ENCODE data around the gene BAIAP2L1. TPM values are rescaled to one million over a fixed set of nuclear protein-coding genes. Genes with fewer than 3 reads are reported as not detected.

The BAIAP2L1 gene
- total RNA-seq, 1 donor from 2014 or later = 35.1 TPM

DNA sequence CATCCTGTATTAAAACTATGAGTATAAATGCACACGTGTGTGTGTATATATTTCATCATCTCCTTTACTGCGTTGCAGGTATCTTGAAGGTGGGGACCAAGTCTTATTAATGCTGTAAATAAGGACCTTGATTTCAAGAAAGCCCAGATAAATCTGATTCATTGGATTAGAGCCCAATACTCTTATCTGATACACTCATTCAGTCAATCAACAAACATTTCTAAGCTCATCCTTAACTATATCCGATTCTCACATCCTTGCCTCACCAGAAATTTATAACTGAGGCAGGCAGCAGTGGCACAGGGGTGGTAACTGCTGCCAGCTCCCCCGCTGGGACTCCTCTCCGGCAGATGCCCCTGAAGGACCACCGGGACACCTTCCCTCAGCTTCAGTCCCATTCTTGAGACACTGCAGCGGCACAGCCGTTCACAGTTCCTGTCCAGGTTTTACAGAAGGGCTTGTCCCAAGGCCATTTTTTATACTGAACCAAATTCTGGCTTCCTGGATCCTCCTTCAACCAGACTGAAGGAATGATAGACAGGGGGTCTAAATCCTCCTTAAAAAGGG, 65.4 kb downstream of the BAIAP2L1 start:
- Histone ChIP-seq H3K27ac (no peak overlapping the region), H3K4me2 (no peak overlapping the region), H3K36me3 (no peaks in the 10 kb centered on the region), H3K27me3 (no peaks in the 10 kb centered on the region), H3F3A (ENCODE audit: low read depth) (no peaks in the 10 kb centered on the region), H3K4me3 (no peak overlapping the region), H4K20me1 (ENCODE audit: low read depth) (no peaks in the 10 kb centered on the region), H3K4me1 (no peaks in the 10 kb centered on the region), H3K9me3 (ENCODE audit: low read depth) (no peaks in the 10 kb centered on the region), H3K9ac (no peak overlapping the region), H3K79me2 (ENCODE audit: low read depth) (no peaks in the 10 kb centered on the region), H2AFZ (replicated peaks) (no peak overlapping the region)
- Mint-ChIP-seq H3K27ac (no peak overlapping the region), H3K4me1 (no peaks in the 10 kb centered on the region), H3K36me3 (peaks cover 8% of the 10 kb centered on the region), H3K9me3 (peaks cover 14% of the 10 kb centered on the region), H3K4me3 (no peak overlapping the region), H3K27me3 (ENCODE audit: insufficient read depth, low read depth) (peaks cover 3% of the 10 kb centered on the region)
- TF ChIP-seq EZH2 (IDR thresholded peaks at IDR 0.05) (no peak), CTCF (IDR thresholded peaks at IDR 0.05) (no peak), EZH2phosphoT487 (IDR thresholded peaks at IDR 0.05) (no peak)
- DNase-seq (ENCODE audit: low spot score) = no peak

DNA sequence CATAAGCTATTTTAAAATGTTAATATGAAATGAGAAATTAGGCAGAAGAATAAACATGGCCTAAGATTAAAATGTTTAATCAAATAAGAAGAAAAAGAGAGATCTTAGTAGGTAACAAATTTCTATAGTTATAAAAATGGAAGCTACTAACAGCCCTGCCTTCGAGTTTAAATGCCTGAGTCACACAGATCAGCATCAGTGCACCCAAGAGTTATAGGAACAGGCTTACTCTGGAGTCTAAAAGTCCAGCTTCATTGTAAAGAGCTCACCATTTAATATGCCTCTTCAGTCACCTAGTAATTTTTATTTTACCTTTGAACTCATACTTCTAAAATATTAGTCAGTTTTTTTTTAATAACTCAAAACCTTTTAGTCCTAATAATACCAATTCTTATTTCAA, 66.8 kb downstream of the BAIAP2L1 start:
- Histone ChIP-seq H3F3A (ENCODE audit: low read depth) (no peaks in the 10 kb centered on the region), H3K27me3 (no peaks in the 10 kb centered on the region), H3K4me2 (no peak overlapping the region), H3K4me3 (no peak overlapping the region), H4K20me1 (ENCODE audit: low read depth) (no peaks in the 10 kb centered on the region), H3K4me1 (no peaks in the 10 kb centered on the region), H3K27ac (no peak overlapping the region), H2AFZ (replicated peaks) (no peak overlapping the region), H3K9ac (no peak overlapping the region), H3K79me2 (ENCODE audit: low read depth) (no peaks in the 10 kb centered on the region), H3K36me3 (no peaks in the 10 kb centered on the region), H3K9me3 (ENCODE audit: low read depth) (no peaks in the 10 kb centered on the region)
- Mint-ChIP-seq H3K4me1 (peaks cover 4% of the 10 kb centered on the region), H3K4me3 (no peak overlapping the region), H3K27me3 (ENCODE audit: insufficient read depth, low read depth) (peaks cover 2% of the 10 kb centered on the region), H3K27ac (no peak overlapping the region), H3K36me3 (peaks cover 14% of the 10 kb centered on the region), H3K9me3 (peaks cover 11% of the 10 kb centered on the region)
- no peak for DNase-seq (ENCODE audit: low spot score)
- TF ChIP-seq CTCF (IDR thresholded peaks at IDR 0.05) = no peak
- no peak for TF ChIP-seq EZH2 (IDR thresholded peaks at IDR 0.05)
- TF ChIP-seq EZH2phosphoT487 (IDR thresholded peaks at IDR 0.05) = no peak

DNA sequence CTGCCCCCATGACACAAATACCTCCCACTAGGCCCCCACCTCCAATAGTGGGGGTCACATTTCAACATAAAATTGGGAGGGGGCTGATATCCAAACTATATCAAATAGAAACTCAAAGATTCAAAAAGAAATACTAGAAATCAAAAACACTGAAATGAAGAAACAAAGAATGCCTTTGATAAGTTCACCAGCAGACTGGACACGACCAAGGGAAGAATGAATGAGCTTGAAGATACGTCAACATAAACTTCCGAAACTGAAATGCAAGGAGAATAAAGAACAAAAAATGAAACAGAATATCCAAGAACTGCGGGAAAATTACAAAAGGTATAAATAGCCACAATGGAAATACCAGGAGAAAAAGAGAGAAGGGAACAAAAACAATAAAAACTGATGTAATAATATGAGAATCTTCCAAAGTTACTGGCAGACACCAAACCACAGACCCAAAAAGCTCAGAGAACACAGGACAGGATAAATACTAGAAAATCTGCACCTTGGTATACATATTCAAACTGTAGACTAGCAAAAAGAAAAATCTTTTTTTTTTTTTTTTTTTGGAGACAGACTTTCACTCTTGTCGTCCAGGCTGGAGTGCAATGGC, 69.9 kb downstream of the BAIAP2L1 start:
- H3K4me1 ChIP-seq = no peaks in the 10 kb centered on the region
- no peak overlapping the region for H3K4me3 ChIP-seq
- H3K4me2 ChIP-seq = no peak overlapping the region
- no peaks in the 10 kb centered on the region for H4K20me1 ChIP-seq (ENCODE audit: low read depth)
- Mint-ChIP-seq H3K27ac (no peak overlapping the region), H3K4me3 (no peak overlapping the region), H3K27me3 (ENCODE audit: insufficient read depth, low read depth) (peaks cover 4% of the 10 kb centered on the region), H3K4me1 (peaks cover 19% of the 10 kb centered on the region), H3K36me3 (peaks cover 16% of the 10 kb centered on the region), H3K9me3 (peaks cover 10% of the 10 kb centered on the region)
- TF ChIP-seq EZH2 (IDR thresholded peaks at IDR 0.05) (no peak), EZH2phosphoT487 (IDR thresholded peaks at IDR 0.05) (no peak), CTCF (IDR thresholded peaks at IDR 0.05) (no peak)
- no peak overlapping the region for H2AFZ ChIP-seq (replicated peaks)
- H3K36me3 ChIP-seq = no peaks in the 10 kb centered on the region
- H3K9ac ChIP-seq = no peak overlapping the region
- no peaks in the 10 kb centered on the region for H3K27me3 ChIP-seq
- H3K79me2 ChIP-seq (ENCODE audit: low read depth) = no peaks in the 10 kb centered on the region
- H3K9me3 ChIP-seq (ENCODE audit: low read depth) = no peaks in the 10 kb centered on the region
- no peaks in the 10 kb centered on the region for H3F3A ChIP-seq (ENCODE audit: low read depth)
- H3K27ac ChIP-seq = no peak overlapping the region
- no peak for DNase-seq (ENCODE audit: low spot score)
